Ovary (tissue), 9 donors: Measurements from ENCODE around the gene CELF4. TPM values are rescaled to one million over a fixed set of nuclear protein-coding genes. Genes with fewer than 3 reads are reported as not detected.

Experiments
- DNase-seq, 5 donors: peaks; one replicate each; pipeline ENCODE4 v3.0.0-alpha.2; 2019 to 2020
- H3K27ac ChIP-seq, 2 donors: fragments of 200-600 bp; one replicate each; pipeline versions ENCODE4 v1.5.1 to v1.8.0; 2019 to 2022
- H3K27me3 ChIP-seq: fragments of 200-600 bp; one replicate; pipeline ENCODE4 v1.8.0; 2022
- H3K36me3 ChIP-seq: fragments of 200-600 bp; sonication (generic); one replicate; pipeline ENCODE4 v1.5.1; 2019
- H3K4me1 ChIP-seq: one replicate; pipeline ENCODE4 v1.8.1; 2013; ENCODE audit warnings: mild to moderate bottlenecking, moderate library complexity; ENCODE audit not compliant: insufficient read depth
- H3K4me3 ChIP-seq: fragments of 200-600 bp; sonication (generic); one replicate; pipeline ENCODE4 v1.5.1; 2017
- H3K9me3 ChIP-seq, 2 donors: fragments of 200-600 bp in 1 of 2; sonication (generic) in 1 of 2; one replicate each; pipeline versions ENCODE4 v1.5.1 to v1.8.1; 2013 to 2019; ENCODE audit warnings: mild to moderate bottlenecking in 1 of 2, moderate library complexity in 1 of 2
- EP300 ChIP-seq: sonication (generic); formaldehyde crosslinking; IDR thresholded peaks from one replicate; pipeline ENCODE4 v1.6.1; 2017; ENCODE audit warnings: antibody characterized with exemption
- POLR2A ChIP-seq: fragments of 450-650 bp; IDR thresholded peaks from one replicate; pipeline ENCODE4 v1.6.1; 2017; ENCODE audit warnings: antibody characterized with exemption, mild to moderate bottlenecking, moderate library complexity
- WGBS, 3 donors: extraction: QIAGEN DNeasy Blood & Tissue Kit in 1 of 3; methylation state at CpG; one replicate each; pipeline versions ENCODE4 v1.1.5 to v1.1.7; 2013 to 2017; 5-methylcytosine and 5-hydroxymethylcytosine counted together
- intact Hi-C, 4 donors: fragments of 100-400 bp; cut with DNase I; formaldehyde crosslinking; loops; one replicate each; pipeline versions ENCODE4 v1.11.0 to v1.15.1; 2022 to 2023
- polyA plus RNA-seq, 2 donors: library from polyadenylated mRNA; stranded (reverse); fragments of 200-250 nt in 1 of 2; fragments of 350-450 nt in 1 of 2; fragmentation: Illumina TruSeq in 1 of 2; extraction: RNeasy Lipid Tissue Mini Kit (QIAGEN cat#74804) in 1 of 2; gene quantifications; one replicate each; pipeline ENCODE4 v1.2.3, GENCODE V29; 2013 to 2014
- total RNA-seq, 7 donors: library from RNA; depleted of rRNA in 2 of 7; stranded (reverse); fragments of >200 nt in 2 of 7; fragmentation: NEBNext Ultra II Directional in 3 of 7; extraction: Animal tissue kit (Norgen Biotek cat#: 25700) in 3 of 7; gene quantifications; one replicate each; pipeline versions ENCODE4 v1.1.0 to v1.2.4, GENCODE V29; 2016 to 2023
- TF ChIP-seq, protein P1 (sequence below), 3 donors: fragments of 450-650 bp in 2 of 3; fragments of 200-600 bp in 1 of 3; IDR thresholded peaks; one replicate each; pipeline versions ENCODE4 v1.5.1 to v1.8.0; 2016 to 2022; ENCODE audit warnings: antibody characterized with exemption in 3 of 3, mild to moderate bottlenecking in 1 of 3
- donor health status: DM: no; HTN: no; CAD: no; lungs with moderate emphysema.
- donor health status: DM: no; HTN: no; CAD: no.
- donor health status: Bipolar disorder and iron deficiency.
- donor health status: DM: yes; HTN: yes; CAD: no.
- donor health status: DM: no; HTN: no; CAD: no.
- donor health status: DM: yes; HTN: yes; CAD: no.

CELF4 gene
- total and polyA plus RNA-seq, 9 donors = 0.15 to 1.6 (median 1.1) TPM; not detected in 1

GRCh38 chr18:37489011-37489410 lies 76.6 kb downstream of the CELF4 start:
- DNase-seq = no peak
- Histone ChIP-seq H3K4me3 (no peak overlapping the region), H3K36me3 (no peaks in the 10 kb centered on the region), H3K4me1 (peaks cover 13% of the 10 kb centered on the region), H3K27ac (no peak overlapping the region), H3K27me3 (no peaks in the 10 kb centered on the region), H3K9me3 (no peaks in the 10 kb centered on the region)
- TF ChIP-seq, protein P1, sequence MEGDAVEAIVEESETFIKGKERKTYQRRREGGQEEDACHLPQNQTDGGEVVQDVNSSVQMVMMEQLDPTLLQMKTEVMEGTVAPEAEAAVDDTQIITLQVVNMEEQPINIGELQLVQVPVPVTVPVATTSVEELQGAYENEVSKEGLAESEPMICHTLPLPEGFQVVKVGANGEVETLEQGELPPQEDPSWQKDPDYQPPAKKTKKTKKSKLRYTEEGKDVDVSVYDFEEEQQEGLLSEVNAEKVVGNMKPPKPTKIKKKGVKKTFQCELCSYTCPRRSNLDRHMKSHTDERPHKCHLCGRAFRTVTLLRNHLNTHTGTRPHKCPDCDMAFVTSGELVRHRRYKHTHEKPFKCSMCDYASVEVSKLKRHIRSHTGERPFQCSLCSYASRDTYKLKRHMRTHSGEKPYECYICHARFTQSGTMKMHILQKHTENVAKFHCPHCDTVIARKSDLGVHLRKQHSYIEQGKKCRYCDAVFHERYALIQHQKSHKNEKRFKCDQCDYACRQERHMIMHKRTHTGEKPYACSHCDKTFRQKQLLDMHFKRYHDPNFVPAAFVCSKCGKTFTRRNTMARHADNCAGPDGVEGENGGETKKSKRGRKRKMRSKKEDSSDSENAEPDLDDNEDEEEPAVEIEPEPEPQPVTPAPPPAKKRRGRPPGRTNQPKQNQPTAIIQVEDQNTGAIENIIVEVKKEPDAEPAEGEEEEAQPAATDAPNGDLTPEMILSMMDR (IDR thresholded peaks at IDR 0.05) = no peak
- TF ChIP-seq POLR2A (no peak), EP300 (no peak)
- intact Hi-C loops = loop anchor here in 1 of 4 donors (10.0 kb wide), 1 partner anchor 64 kb away; no protein-coding TSS in a partner anchor
- WGBS, 3 donors = 88 to 92% (median 91%) methylated on average over 9 of the region's 9 CpGs

- 1 to 2% (median 1%) methylated on average over 13 of the region's 13 CpGs for WGBS, 3 donors
- peak; percentile 43 to 66 (median 57) for DNase-seq
Observed at GRCh38 chr18:37487400-37487867, 78.2 kb downstream of the CELF4 start.

GRCh38 chr18:37486848-37487247 lies 78.8 kb downstream of the CELF4 start:
- TF ChIP-seq, protein P1 (IDR thresholded peaks at IDR 0.05) = no peak
- TF ChIP-seq EP300 (no peak), POLR2A (no peak)
- no peak for DNase-seq
- H3K4me1 ChIP-seq = peaks cover 13% of the 10 kb centered on the region
- no peaks in the 10 kb centered on the region for H3K36me3 ChIP-seq
- no peaks in the 10 kb centered on the region for H3K27me3 ChIP-seq
- peak overlapping the region in 1 of 2 donors; percentile 37 for H3K27ac ChIP-seq
- 56 to 65% (median 58%) methylated on average over 5 of the region's 5 CpGs for WGBS, 3 donors
- H3K4me3 ChIP-seq = no peak overlapping the region
- intact Hi-C loops = loop anchor here in 1 of 4 donors (10.0 kb wide), 1 partner anchor 62 kb away; no protein-coding TSS in a partner anchor
- H3K9me3 ChIP-seq = no peaks in the 10 kb centered on the region

More at GRCh38 chr18:37487400-37487867, 78.2 kb downstream of the CELF4 start:
- intact Hi-C loops = loop anchor here in 1 of 4 donors (10.0 kb wide), 1 partner anchor 63 kb away; no protein-coding TSS in a partner anchor
- TF ChIP-seq EP300 (no peak), POLR2A (no peak)
- TF ChIP-seq, protein P1 (IDR thresholded peaks at IDR 0.05) = no peak
- no peaks in the 10 kb centered on the region for H3K27me3 ChIP-seq
- peaks cover 13% of the 10 kb centered on the region for H3K4me1 ChIP-seq
- H3K4me3 ChIP-seq = no peak overlapping the region
- peak overlapping the region in 1 of 2 donors; percentile 37 for H3K27ac ChIP-seq
- no peaks in the 10 kb centered on the region for H3K36me3 ChIP-seq
- H3K9me3 ChIP-seq = no peaks in the 10 kb centered on the region

DNA sequence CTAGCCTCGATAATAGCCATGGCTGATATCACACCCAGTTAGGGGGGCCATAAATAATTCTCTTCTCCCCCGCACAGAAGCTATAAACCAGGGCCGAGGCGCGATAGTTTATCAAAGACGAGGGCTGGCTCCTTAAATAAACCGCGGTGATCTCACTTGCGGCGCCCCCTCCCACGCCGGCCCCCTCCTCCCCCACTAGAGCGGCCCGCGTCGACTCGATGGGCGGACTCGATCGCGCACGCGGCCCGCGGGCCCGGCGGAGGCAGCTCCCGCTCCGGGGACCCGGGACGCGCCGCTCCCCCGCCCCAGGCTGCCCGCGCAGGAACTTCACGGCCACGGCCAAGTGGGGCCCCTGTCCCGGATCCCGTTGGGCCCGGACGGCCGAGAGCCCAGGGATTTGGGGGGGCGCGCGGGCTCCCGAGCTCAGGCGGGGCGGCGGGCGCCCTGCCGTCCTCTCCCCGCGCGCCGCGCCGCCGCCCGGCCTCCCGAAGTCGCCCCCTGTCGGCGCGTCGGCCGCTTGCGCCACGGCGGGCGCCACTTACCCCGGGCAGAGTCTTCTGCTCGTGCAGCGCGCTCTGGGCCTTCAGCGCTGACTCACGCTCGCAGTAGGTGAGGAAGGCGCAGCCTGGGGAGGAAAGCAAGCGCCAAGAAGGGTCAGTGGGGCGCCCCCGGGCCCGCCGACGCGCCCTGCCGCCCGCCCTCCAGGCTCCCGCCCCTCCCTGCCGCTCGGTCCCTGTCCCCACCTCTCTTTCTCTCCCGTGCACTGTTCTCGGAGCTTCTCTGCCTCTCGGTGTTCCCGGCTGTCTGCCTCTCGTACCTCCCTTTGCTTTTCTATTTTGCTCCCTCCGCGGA lies 80.4 kb downstream of the CELF4 start:
- Histone ChIP-seq H3K9me3 (no peaks in the 10 kb centered on the region), H3K36me3 (no peaks in the 10 kb centered on the region), H3K4me1 (peaks cover 13% of the 10 kb centered on the region), H3K27ac (no peak overlapping the region), H3K27me3 (no peaks in the 10 kb centered on the region), H3K4me3 (no peak overlapping the region)
- peak; percentile 48 to 71 (median 54) for DNase-seq
- no peak for TF ChIP-seq EP300
- TF ChIP-seq, protein P1 (IDR thresholded peaks at IDR 0.05) = peak in 2 of 3 donors; percentile 27 to 52
- intact Hi-C loops = loop anchor here in 1 of 4 donors (10.0 kb wide), 1 partner anchor 60 kb away; no protein-coding TSS in a partner anchor
- 1 to 2% (median 2%) methylated on average over 83 to 98 of the region's 98 CpGs for WGBS, 3 donors
